PFSK-1 (cell line): ENCODE measurements around the gene EFCAB11.

ENCODE experiments used
- FOXP2 ChIP-seq: optimal IDR thresholded peaks from 2 replicates; pipeline ENCODE3; 2011; ENCODE audit warnings: borderline replicate concordance, control low read depth, inconsistent platforms; ENCODE audit not compliant: insufficient read depth; ENCODE audit errors: extremely low read length, extremely low read depth
- POLR2AphosphoS5 ChIP-seq: IDR thresholded peaks from 2 replicates; pipeline ENCODE4 v1.6.1; 2012; ENCODE audit warnings: low read depth, mild to moderate bottlenecking, control low read depth, low read length, moderate library complexity
- SIN3A ChIP-seq: IDR thresholded peaks from 2 replicates; pipeline ENCODE4 v1.6.1; 2012; ENCODE audit warnings: mild to moderate bottlenecking, low read length, moderate library complexity, borderline replicate concordance; ENCODE audit not compliant: insufficient read depth
- TAF1 ChIP-seq: IDR thresholded peaks from 2 replicates; pipeline ENCODE4 v1.6.1; 2012; ENCODE audit warnings: low read length, control low read depth, borderline replicate concordance; ENCODE audit not compliant: insufficient read depth
- TF ChIP-seq, protein P1 (sequence below), 2 experiments: IDR thresholded peaks; 2 replicates each; pipeline versions ENCODE4 v1.6.1 to v1.8.0; 2011 to 2012; ENCODE audit warnings: low read depth in 2 of 2, low read length in 2 of 2, control low read depth in 1 of 2, inconsistent platforms in 1 of 2, mild to moderate bottlenecking in 1 of 2, moderate library complexity in 1 of 2; ENCODE audit not compliant: insufficient read depth in 1 of 2

The EFCAB11 gene

DNA sequence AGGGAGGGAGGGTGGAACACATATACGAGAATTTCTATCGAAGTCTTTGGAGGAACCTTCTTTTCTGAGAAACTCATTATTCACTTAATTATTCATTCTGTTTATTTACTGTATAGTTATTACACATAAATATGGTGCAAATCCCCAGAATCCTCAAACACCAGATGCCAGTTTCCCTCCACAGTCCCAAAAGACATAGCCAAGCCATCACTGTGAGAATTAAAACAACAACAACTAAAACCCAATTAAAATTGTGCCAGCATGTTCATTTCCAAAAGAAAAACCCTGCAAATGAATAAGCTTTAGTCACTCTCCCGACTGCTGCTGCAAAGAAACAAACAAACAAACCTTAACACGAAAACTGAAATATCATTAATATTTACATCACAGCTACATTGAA, 173.5 kb downstream of the EFCAB11 start:
- no peak for TF ChIP-seq TAF1
- no peak for TF ChIP-seq SIN3A
- no peak for TF ChIP-seq POLR2AphosphoS5
- TF ChIP-seq, protein P1, sequence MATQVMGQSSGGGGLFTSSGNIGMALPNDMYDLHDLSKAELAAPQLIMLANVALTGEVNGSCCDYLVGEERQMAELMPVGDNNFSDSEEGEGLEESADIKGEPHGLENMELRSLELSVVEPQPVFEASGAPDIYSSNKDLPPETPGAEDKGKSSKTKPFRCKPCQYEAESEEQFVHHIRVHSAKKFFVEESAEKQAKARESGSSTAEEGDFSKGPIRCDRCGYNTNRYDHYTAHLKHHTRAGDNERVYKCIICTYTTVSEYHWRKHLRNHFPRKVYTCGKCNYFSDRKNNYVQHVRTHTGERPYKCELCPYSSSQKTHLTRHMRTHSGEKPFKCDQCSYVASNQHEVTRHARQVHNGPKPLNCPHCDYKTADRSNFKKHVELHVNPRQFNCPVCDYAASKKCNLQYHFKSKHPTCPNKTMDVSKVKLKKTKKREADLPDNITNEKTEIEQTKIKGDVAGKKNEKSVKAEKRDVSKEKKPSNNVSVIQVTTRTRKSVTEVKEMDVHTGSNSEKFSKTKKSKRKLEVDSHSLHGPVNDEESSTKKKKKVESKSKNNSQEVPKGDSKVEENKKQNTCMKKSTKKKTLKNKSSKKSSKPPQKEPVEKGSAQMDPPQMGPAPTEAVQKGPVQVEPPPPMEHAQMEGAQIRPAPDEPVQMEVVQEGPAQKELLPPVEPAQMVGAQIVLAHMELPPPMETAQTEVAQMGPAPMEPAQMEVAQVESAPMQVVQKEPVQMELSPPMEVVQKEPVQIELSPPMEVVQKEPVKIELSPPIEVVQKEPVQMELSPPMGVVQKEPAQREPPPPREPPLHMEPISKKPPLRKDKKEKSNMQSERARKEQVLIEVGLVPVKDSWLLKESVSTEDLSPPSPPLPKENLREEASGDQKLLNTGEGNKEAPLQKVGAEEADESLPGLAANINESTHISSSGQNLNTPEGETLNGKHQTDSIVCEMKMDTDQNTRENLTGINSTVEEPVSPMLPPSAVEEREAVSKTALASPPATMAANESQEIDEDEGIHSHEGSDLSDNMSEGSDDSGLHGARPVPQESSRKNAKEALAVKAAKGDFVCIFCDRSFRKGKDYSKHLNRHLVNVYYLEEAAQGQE (IDR thresholded peaks at IDR 0.05; ENCODE audit: insufficient read depth in 1 of 2, low read depth in 2 of 2, low read length in 2 of 2): no peak
- TF ChIP-seq FOXP2: no peak

DNA sequence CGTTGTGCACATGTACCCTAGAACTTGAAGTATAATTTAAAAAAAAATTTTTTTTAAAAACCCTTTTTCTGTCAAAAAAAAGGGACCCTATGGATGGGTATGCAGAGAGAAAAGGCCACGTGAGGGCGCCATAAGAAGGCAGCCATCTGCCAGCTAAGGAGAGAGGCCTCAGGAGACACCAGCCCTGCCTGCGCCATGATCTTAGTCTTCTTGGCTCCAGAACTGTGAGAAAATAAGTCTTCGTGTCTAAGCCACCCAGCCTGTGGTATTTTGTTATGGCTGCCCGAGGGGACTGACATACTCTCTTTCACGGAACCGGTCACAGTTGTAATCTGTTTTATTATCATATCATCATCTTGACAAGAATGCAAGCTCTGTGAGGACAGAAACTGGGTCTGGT, 174.8 kb downstream of the EFCAB11 start:
- no peak for TF ChIP-seq TAF1
- TF ChIP-seq SIN3A: no peak
- no peak for TF ChIP-seq FOXP2

DNA sequence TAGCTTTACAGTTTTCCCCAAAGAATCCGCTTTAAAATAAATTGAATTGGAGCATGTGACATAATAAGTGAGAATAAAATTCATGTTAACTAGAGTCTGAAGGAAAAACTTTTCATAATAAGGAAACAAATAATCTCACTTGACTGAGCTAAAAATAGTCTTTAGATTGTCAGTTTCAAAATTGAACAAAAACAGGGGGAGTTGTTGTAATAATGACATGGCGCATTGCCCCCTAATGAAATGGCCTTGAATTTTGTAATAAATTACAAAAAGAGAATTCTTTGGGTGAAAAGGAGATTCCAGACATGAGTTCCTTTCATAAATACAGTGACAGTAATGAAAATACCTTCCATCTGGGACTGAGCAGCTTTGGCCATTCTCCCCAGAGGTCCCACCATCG, 178.6 kb downstream of the EFCAB11 start:
- TF ChIP-seq, protein P1 (IDR thresholded peaks at IDR 0.05; ENCODE audit: insufficient read depth in 1 of 2, low read depth in 2 of 2, low read length in 2 of 2): no peak
- no peak for TF ChIP-seq SIN3A
- no peak for TF ChIP-seq FOXP2

DNA sequence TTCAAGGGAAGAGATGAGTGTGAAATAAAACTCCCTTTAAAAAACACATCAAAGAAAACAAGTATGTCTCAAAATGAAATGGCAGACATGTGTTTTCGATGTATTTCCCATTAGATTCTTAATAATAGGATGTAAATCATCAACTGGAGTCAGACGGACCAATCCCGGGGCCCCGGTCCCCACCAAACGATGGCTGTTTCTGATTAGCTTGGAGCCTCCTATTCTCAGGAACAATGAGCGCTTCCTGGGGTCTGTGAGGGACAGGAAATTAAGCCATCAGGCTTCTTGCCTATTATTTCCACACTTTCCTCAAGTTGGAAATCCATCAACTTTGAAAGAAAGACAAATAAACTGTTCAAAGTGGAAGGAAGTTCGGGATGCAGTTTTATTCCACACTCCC, 179.4 kb downstream of the EFCAB11 start:
- TF ChIP-seq TAF1 (no peak), FOXP2 (no peak), POLR2AphosphoS5 (no peak)
- TF ChIP-seq, protein P1 (IDR thresholded peaks at IDR 0.05; ENCODE audit: insufficient read depth in 1 of 2, low read depth in 2 of 2, low read length in 2 of 2): no peak

DNA sequence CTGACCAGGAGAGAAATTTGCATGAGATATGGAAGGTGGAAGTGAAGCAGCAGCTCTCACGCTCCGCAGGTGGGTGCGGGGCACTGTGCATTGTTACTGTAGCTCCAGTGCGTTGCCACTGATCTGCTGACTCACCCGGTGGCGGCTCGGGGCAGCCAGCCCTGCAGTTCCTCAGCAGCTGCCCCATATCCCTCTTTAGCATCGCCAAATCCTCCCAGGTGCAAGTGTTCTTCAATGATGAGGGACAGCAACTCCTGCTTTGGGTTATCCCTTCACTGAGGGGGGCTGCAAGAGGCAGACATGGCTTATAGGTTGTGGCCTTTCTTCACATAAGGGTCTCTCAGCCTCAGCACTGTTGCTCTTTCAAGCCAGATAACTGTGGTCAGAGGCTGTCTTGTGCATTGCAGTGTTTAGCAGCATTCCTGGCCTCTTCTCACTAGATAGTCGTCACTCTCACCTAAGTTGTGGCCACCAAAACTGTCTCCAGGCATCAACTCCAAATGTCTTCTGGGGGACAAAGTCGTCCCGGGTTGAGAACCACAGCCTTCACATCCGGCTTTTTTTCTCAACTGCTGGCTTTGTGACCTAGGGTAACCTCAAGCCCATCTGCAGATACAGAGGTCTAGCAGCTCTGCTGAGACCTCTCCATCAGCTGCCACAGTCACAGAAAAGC, 180.8 kb downstream of the EFCAB11 start:
- TF ChIP-seq POLR2AphosphoS5 (no peak), FOXP2 (no peak), SIN3A (no peak), TAF1 (no peak)
- TF ChIP-seq, protein P1 (IDR thresholded peaks at IDR 0.05; ENCODE audit: insufficient read depth in 1 of 2, low read depth in 2 of 2, low read length in 2 of 2): no peak
